Adrenal gland (tissue), 5 donors: Measurements from ENCODE around the gene TRPV3.

Experiments used
- POLR2A ChIP-seq, 2 donors: fragments of 450-650 bp; IDR thresholded peaks; one replicate each; pipeline ENCODE4 v1.6.1; 2017; ENCODE audit warnings: antibody characterized with exemption in 2 of 2, mild to moderate bottlenecking in 2 of 2, moderate library complexity in 1 of 2
- TF ChIP-seq, protein P1 (sequence below), 6 experiments: fragments of 450-650 bp in 4 of 6; fragments of 200-600 bp in 2 of 6; sonication (generic) in 1 of 6; IDR thresholded peaks; 1 replicate in 5 of 6; 2 replicates in 1 of 6; pipeline versions ENCODE4 v1.5.1 to v1.8.0; 2016 to 2021; ENCODE audit warnings: antibody characterized with exemption in 6 of 6, mild to moderate bottlenecking in 2 of 6, moderate library complexity in 1 of 6
- donor health status: DM: no; HTN: no; CAD: no.

DNA sequence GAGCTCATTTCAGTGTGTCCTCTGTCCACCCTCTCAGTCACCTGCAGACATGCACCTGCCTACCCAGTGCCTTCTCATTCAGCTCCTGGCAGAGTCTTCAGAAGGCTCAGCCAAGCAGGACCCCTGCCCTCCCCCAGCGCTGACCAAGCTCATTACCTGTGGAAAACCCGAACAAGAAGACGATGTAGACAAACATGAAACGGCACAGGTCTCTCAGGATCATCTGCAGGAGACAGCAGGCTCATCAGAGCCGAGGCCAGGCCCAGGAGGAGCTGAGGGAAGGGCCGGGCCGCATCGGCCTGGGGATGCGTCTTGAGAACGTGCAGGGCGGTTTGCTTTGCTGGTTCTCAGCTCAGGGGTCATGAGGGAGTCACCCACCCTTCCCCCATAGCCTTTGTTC, 19.4 kb upstream of the TRPV3 start:
- TF ChIP-seq, protein P1, sequence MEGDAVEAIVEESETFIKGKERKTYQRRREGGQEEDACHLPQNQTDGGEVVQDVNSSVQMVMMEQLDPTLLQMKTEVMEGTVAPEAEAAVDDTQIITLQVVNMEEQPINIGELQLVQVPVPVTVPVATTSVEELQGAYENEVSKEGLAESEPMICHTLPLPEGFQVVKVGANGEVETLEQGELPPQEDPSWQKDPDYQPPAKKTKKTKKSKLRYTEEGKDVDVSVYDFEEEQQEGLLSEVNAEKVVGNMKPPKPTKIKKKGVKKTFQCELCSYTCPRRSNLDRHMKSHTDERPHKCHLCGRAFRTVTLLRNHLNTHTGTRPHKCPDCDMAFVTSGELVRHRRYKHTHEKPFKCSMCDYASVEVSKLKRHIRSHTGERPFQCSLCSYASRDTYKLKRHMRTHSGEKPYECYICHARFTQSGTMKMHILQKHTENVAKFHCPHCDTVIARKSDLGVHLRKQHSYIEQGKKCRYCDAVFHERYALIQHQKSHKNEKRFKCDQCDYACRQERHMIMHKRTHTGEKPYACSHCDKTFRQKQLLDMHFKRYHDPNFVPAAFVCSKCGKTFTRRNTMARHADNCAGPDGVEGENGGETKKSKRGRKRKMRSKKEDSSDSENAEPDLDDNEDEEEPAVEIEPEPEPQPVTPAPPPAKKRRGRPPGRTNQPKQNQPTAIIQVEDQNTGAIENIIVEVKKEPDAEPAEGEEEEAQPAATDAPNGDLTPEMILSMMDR (IDR thresholded peaks at IDR 0.05): no peak
- no peak for TF ChIP-seq POLR2A (IDR thresholded peaks at IDR 0.05)
